ENCODE data around the gene DIAPH2.

DNA sequence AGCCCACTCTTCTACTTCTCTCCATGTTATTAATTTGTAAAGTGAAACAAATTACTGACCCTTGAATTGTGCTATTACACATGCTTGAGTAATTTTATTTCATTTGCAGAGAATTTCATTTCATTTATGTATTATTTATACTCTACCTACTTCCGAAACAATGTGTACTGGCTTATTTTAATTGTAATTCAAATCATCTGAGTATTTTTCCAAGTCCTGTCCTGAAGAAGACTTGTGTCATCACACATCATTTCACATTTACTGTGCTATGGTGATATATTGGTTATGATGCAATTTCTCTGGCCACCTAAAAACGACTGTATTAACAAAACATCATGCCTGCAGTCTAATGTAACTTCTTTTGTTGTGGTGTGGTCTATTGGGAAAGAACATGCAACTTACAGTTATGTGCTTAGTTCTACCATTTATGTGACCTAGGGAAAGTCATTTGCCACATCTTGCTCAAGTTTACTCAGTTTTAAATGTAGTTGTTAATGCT lies 583.6 kb downstream of the DIAPH2 start:
- no peak for TF ChIP-seq HNRNPUL1 (IDR thresholded peaks at IDR 0.05; ENCODE audit: low read length)
- TF ChIP-seq CTCF (IDR thresholded peaks at IDR 0.05 in 2 of 3, conservative IDR thresholded peaks at IDR 0.05 in 1 of 3; ENCODE audit: insufficient read depth in 2 of 3, low read depth in 1 of 3, low read length in 3 of 3), result no peak
- TF ChIP-seq NRF1 (conservative IDR thresholded peaks at IDR 0.05 in 1 of 2, IDR thresholded peaks at IDR 0.05 in 1 of 2), result no peak
- TF ChIP-seq POLR2A (conservative IDR thresholded peaks at IDR 0.05), result no peak
- no peak for TF ChIP-seq ELF2 (CRISPR knock-in tag; IDR thresholded peaks at IDR 0.05)
- no peak for TF ChIP-seq SNRNP70 (optimal IDR thresholded peaks at IDR 0.05; ENCODE audit: low read depth, low read length)
- no peak for TF ChIP-seq CBFB (CRISPR knock-in tag; IDR thresholded peaks at IDR 0.05)
- TF ChIP-seq HSF4 (CRISPR knock-in tag; IDR thresholded peaks at IDR 0.05; ENCODE audit: borderline replicate concordance), result no peak
- no peak for TF ChIP-seq ZNF584 (CRISPR knock-in tag; IDR thresholded peaks at IDR 0.05; ENCODE audit: low read depth)
- TF ChIP-seq GABPA (tag; conservative IDR thresholded peaks at IDR 0.05; ENCODE audit: low read depth), result no peak
- TF ChIP-seq TARDBP (IDR thresholded peaks at IDR 0.05), result no peak
